ENCODE results near the gene C8A.

Gene C8A

DNA sequence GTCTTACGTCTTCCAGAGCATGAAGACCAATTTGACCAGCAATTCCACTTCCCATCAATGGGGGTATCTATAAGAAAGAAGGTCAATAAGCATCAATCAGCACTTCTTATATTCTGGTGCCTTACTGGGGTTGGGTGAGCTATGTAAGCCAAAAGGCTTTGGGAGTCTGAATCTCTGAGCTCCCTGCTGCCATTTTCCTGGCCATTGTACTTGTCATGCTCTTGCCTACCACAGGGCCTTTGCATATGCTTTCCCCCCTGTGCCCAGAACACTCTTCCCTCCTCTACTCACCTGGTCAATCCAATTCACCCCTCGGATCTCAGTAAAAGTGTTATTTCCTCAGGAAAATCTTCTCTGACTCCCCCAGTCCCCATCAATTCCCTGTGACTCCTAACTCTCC lies 74.9 kb downstream of the C8A start:
- no peak for DNase-seq

DNA sequence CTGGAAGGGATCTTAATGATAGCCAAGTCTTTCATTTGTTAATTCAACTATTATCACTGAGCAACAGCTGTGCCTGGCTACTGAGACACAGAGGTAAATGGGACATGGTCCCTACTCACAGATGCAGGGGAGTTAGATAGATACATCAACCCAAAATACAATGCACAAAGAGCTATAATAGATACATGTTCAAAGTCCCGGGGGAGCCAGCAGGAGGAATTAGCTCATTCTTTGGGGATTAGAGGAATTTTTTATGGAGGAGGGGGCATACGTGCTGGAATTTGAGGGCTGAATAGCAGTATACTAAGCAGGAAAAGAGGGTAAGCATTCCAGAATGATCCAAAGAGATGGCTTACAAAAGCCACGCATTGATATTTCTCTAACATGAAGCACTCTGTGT lies 76.6 kb downstream of the C8A start:
- no peak for DNase-seq

DNA sequence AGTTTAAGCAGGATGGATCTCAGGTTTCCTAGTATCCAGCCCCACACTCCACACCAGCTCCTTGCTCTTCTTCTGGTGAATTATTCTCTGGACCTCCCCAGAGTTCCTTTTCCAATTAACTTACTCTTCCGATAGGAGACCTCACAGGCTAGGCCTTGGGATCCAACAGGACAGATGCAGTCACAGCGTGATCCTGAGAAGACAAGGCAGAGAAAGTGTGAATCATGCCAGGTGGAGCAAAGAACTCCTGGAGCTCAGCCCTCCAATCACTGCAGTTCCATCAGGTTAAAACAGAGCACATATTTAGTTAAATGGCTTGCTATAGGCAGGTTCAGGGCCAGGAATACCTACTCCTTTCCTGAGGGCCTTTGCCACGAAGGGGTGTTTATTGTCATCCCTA lies 77.1 kb downstream of the C8A start:
- no peak for DNase-seq

DNA sequence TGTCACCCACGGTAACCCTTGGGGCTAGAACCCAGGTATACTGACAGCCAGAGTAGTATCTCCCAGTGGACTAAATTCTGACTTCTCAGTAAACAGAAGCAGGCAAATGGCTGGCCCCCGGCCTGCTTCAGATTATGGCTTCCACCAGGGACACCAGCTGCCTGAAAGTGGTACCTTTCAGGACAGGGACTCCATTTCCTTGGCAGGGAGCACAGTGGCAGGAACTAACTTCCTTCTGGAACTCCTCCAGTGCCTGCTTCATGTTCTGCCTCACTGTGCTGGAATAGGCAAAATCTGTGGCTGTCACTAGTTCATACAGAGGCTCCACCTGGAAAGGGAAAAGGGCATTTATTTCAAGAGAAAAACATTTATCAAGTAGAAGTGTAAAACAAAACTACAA lies 78.6 kb downstream of the C8A start:
- no peak for DNase-seq

DNA sequence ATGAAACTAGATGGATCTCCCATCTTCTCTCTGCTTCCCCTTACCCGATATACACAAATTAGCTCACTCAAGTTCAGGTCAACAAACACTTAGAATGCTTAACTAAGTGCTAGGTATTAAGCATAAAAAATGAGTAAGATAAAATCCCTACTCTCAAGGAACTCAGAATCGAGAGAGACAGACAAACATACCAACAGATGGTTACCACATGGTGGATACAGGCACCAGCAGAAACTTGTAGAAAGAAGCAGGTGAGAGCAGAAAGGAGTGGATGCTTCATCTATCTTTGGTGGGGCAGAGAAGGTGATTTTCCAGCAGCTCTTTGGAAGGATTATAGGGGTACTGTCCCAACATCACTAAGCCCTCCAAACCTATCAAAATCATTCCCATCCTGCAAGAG lies 79.0 kb downstream of the C8A start:
- DNase-seq: no peak

DNA sequence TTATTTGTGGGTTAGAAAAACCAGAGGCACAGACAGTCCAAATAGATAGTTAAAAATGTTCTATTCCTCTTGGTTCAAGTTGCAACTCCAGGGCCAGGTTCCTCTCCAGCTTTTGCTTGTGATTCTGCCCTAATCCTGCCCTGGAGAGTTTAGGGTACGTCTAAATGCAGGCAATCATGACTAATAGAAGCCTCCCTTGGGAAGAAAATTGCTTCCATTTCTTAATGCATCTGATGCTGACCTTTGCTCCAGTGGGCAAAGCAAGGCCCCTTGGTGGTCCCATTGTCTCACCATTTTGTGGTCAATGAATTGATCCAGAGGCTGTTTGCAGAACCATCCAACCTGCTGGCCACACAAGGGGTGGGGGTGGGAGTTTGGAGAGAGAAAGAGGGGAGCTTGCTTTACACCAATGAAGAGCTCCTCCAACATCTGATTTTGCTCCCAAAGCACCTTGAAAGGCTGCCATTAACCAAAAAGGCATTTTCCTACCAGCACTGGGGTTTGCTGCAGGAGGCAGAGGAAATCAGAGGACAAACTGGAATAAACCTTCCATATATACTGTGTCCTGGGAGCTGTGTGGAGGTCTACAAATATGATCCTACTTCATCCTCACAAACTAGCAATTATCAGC lies 79.9 kb downstream of the C8A start:
- no peak for DNase-seq

DNA sequence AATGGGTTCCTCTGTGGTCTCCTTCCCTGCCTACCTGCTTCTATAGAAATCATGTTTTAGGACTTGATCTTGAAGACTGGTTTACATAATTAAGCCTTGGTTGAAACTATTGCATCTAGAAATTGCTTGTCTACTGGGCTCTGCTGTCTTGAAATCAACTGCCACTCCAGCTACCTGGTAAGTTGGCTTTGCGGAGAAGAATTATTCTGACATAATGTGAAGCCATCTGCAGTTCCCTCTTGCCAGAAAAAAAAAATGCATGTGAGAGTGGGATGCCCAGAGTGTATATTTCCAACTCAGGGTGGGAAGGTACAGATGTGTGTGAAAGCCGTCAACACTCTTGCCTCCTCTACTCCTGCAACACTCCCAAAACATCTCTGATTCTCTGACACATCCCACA lies 84.0 kb downstream of the C8A start:
- DNase-seq: no peak

DNA sequence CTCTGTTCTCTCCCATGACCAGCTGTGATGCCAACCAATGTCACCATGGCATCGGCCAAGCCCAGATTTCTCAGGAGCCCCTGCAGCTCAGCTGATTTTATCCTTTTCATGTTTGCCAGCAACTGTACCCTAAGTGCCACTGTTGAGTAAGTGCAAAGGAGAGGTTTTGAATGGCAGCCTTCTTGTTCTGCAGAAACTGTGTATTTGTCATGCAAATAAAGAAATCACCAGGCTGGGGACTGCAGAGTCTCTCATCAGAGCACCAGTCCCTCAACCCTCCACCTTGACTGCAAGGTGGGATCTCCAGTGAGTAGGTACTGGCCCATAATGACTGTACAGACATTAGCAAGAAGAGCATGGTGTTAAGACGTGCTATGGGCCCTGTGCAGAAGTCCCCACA lies 84.6 kb downstream of the C8A start:
- no peak for DNase-seq

DNA sequence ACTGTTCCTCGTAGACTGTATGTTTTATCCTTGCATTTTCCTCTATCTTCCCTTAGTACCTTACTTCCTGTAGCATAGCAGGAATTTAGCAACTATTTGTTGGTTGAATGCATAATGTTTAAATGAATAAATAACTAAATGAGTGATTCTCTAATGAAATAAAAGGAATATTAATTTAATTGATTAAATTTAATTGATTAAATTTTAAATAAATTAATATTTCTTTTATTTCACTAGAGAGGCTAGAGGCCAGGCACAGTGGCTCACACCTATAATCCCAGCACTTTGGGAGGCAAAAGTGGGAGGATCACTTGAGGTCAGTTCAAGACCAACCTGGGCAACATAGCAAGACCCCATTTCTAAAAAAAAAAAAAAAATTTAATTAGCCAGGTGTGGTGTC lies 85.4 kb downstream of the C8A start:
- DNase-seq: no peak

DNA sequence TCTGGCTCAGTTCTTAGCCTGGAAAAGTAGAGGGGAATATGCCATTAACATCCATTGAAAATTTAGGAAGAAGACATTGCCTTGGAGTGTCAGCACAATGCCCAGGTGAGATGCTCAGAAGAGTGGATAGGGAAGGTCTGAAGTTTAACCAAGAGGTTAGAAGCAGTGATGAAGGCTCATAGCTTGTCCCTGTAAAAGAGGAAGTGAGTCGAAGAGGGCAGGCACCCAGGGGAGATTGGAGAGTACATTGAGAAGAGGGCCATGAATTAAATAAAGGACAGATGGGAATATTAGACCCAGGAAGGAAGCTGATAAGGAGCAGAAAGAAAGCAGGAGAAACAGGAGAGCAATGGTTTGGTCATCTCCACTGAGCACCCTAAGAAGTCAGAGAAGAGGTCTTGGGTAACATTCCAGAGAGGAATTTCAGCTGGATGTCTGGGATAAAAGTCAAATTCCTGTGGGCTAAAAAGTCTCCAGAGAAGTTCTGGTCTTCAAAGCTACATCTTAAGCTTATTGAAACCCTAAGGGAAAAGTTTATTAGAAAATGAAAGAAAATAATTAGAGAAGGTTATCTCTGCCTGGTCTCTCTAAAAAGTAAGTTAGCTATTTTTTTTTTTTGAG lies 93.9 kb downstream of the C8A start:
- no peak for DNase-seq

DNA sequence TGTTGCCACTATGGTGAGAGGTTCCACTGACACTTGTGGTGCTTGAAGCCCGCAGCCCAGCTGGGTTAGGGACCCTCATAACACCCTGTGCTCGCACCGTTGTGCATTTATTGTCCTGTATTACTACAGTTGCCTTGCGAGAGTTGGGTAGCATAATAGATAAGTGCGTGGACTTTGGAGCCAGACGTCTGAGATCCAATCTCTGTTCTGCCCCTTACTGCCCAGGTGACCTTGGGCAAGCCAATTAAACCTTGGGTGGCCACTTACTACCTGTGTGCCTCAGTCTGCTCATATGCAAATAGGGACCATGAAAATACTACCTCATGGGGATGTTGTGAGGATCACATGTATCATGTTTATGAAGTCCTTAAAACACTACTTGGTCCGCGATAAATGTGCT lies 97.9 kb downstream of the C8A start:
- DNase-seq: no peak

DNA sequence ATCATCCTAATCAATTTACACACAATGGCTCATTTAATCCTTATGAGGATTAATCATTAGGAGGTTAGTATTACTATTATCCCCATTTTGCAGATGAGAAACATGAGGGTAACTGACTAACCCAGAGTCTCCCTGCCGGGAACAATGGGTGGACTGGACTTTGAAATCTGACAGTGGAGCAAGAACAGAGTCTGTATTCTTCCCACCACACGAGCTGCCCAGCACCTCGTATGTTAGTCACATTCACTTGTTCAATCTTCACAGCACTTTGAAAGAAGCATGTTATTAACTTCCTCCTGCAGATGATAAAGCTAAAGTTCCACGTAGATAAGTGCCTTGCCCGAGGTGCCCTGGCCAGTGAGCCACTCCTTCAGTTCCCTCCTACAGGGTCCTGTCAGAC lies 98.8 kb downstream of the C8A start:
- no peak for DNase-seq

DNA sequence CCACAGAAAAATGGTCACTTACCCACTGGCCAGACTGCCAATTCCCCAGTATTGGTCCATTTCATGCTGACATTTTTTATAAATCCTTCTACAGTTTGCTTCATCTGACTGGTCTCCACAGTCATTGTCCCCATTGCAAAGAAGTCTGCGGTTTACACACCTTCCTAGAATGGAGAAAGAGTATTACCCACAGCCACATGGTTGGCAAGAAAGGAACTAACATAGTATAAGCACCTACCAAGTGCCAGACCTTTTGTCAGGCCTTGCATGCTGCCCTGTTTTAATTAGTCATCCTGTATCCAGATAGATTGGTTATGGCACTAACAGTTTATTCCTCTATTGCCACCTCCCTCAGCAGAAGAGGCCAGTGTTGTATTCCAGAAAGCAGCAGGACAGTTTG lies 100.1 kb downstream of the C8A start:
- no peak for DNase-seq

DNA sequence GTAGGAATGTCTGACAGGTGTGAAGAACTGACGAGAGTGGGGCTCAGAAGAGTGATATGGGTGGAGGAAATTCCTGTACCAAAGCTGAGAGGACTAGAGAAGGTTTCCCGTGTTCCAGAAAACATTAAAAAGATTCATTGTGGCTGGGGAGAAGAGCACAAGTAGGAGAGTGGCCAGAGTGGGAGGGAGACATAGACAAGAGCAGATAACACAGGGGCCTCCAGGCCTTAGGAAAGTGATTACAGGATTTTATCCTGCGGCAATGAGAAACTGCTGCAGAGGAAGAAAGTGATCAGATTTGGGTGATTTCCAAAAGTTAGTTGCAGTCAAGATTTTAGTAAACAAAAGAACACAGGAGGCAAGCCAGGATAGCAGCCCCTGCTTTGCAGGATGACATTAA lies 103.3 kb downstream of the C8A start:
- DNase-seq: no peak

DNA sequence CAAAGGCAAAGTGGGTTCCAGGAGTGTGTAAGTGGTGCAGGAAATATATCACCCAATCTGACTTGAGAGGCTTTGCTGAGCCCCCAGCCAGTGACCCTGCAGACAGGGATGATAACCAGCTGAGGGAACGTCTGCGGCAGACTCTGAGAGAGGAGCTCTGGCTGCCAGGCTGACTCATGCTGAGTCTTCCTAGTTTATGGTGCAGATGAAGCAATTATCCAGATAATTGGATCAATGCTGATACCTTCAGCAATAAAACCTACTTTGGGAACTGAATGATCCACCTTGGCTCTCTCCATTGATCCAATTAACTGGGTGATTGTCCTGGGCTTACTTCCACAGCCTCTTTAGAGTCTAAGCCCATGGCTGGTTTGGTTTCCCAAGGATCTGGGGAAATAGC lies 103.9 kb downstream of the C8A start:
- no peak for DNase-seq

DNA sequence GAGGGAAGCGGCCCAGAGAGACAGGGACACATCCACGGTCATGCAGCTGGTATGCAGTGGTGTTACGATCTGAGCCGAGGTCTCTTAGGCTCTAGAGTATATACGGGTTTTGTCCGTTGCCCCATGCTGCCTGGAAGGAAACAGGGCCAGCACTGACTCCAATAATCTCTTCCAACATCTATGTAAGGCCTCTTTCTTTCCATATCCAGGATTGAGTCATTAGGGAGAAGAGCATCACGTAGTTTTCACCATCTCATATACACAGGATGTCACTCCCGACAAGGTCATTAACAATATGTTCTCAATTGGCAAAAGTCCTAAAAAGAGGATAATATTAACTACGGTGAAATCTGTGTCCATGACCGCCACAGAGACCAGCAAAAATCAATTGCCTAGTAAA lies 106.8 kb downstream of the C8A start:
- DNase-seq: no peak

DNA sequence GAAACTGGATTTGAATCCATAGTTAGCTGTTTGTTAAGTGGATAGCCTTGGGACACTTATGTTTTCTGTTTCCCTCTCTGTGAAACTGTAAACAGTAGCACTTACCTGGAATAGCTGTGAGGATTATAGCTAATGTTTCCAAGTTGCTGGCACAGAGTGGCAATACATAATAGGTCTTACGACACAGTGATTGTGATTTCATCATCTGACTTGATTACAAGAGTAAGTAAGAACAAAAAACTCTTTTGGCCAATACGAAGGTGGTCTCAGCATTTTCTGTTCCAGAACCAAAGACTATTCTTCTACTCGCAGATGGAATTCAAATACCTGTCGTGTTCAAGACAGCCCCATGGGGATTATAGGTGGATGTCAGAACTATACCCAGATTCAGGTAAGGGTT lies 109.1 kb downstream of the C8A start:
- DNase-seq: no peak

DNA sequence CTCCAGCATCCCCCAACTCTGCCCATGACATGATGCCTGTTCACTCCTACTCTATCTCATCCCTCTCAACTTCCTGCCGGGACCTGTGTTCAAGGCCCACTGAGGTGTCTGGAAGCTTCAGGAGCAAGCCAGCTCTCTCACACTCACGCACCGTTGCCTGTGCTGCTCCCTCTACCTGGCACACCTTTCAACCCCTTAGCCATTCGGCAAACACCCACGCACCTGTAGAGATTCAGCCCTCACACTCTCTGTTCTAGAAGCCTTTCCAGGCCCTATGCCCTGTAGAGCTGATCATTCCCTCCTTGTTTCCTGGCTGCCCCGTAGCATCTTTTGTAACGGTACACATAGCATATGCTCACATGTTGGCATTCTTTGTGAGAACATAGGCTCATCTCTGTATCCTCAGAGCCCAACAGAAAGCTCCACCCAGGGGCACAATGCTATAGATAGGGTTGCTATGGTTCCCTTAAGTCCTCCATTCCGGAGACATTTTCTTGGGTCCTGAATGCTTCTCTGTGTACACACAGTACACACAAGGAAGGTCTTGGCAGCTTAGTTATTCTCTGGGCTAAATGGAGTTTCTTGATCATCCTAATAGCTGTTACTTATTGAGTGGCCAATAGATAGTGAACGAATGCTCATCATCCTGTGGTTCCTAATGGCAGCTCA lies 109.9 kb downstream of the C8A start:
- no peak for DNase-seq

DNA sequence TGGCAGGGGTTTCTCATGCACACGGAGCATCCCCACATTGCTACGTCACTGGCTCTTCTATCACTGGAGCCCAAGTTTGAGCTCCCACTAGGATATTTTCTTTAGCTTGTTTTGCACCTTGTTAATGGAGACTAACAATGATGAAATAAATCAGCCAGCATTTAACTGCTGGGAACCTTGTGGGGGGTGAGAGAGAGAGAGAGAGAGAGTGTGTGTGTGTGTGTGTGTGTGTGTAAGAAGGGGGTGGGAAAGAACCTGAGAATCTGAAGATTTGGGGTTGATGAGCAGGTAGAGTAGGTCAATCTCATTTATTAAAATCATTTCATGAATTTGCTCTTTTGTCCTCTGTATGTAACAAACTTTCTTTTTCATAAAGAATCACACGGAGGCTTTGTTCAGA lies 110.6 kb downstream of the C8A start:
- DNase-seq: no peak

DNA sequence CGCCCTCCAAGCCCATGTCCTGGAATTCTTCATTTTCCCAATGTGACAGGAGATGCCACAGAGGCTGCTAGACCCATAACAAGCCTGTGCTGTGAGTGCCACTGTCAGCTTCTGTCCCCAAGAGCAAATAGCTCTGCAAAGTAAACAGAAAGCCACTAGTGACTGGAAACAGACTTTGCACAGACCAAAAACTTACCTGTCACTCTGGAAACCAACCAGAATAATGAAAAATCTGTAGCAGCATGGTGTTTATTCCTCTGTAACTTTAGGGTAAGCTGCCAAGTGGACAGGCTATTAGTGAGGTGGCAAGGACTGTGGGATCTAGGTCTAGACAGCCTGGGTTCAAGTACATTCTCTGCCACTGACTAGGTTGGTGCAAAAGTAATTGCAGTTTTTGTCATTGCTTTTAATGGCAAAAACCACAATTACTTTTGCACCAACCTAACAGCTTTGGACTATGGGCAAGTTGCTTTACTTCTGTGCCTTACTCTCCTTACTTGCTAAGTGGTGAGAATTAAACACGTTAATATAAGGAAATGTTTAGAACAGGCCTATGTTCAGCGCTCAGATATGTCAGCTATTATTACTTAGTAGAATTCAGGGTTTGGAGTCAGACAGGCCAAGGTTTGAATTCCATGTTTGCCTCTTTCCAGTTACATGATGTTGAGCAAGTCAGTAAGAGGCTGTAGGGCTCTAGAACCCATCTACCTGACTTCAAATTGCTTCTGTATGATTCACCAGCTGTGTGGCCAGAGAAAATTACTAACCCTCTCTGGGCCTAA lies 111.5 kb downstream of the C8A start, which contains the start of gene C8B:
Gene C8B, minus strand, starts transcription at position 100 of the 782 bp plus-strand sequence. Its CDS starts 67 bp downstream, at position 33.
- no peak for DNase-seq

DNA sequence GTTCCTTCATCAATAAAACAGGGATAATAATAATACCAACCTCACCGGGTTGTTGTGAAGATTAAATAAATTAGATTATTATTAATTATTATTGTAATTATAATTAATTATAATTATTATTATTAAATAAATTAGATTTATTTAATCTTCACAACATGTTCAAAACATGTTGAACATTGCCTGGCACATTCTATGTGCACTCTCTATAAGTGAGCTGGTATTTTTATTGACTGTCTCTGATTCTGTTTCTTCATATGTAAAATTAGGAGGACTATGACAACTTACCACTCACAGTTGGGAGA lies 112.1 kb downstream of the C8A start:
- DNase-seq: no peak

DNA sequence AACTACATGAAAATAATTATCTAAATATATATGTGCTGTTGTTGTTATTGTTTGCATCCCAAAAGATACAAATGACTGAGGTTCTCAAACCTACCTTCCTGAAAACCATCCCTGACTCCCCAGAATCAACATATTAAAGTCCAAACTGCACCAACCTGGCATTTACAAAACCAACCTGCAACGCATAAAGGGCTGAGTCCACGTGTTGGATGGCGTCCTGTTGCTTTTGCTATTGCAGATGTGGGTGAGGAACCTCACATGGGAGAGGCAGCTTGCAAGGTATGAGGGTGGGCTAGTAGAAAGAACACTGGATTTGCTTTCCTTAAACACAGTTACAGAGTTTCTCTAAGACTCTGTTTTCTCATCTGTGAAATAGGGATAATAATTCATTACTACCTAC lies 112.8 kb downstream of the C8A start:
- DNase-seq: no peak
